GM18507 (cell line): Measurements from ENCODE around the gene SCYGR3.

ENCODE experiments used
- DNase-seq: peaks from one replicate; pipeline ENCODE4 v3.0.0; 2011; ENCODE audit warnings: low read depth; ENCODE audit not compliant: insufficient read length; ENCODE audit errors: extremely low spot score
- FAIRE-seq: peaks from 2 replicates; lab custom pipeline; 2011; peaks lifted over from hg19 to GRCh38; lab: Jason Lieb, UNC

The SCYGR3 gene, protein sequence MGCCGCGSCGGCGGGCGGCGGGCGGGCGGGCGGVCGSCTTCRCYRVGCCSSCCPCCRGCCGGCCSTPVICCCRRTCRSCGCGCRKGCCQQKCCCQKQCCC

DNA sequence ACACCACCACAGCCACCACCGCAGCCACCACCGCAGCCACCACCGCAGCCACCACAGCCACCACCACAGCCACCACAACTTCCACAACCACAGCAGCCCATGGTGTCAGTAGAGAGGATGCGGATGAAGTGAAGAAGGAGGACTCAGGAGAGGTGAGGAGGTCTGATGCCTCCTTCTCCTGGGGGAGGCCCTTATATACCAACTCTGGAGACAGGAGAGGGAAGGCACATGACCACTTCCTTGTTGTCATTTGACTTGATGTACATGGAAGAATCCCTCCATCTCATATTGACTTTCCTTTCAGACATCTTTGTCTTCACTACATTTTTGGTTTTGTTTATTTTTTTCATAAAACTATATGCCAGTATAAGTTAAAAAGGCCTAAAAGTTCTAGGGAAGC lies at the start of gene SCYGR3:
SCYGR3 (minus strand) TSS at position 101 of the 400 bp plus-strand sequence; CDS start at position 101, 0 bp downstream.
- no peak for FAIRE-seq
- DNase-seq: no peak

GRCh38 chr2:227661827-227662226 lies 47.2 kb upstream of the SCYGR3 start:
- DNase-seq (no peak), FAIRE-seq (no peak)

- FAIRE-seq (no peak), DNase-seq (no peak)
Measured at GRCh38 chr2:227661025-227661649, 46.5 kb upstream of the SCYGR3 start.

DNA sequence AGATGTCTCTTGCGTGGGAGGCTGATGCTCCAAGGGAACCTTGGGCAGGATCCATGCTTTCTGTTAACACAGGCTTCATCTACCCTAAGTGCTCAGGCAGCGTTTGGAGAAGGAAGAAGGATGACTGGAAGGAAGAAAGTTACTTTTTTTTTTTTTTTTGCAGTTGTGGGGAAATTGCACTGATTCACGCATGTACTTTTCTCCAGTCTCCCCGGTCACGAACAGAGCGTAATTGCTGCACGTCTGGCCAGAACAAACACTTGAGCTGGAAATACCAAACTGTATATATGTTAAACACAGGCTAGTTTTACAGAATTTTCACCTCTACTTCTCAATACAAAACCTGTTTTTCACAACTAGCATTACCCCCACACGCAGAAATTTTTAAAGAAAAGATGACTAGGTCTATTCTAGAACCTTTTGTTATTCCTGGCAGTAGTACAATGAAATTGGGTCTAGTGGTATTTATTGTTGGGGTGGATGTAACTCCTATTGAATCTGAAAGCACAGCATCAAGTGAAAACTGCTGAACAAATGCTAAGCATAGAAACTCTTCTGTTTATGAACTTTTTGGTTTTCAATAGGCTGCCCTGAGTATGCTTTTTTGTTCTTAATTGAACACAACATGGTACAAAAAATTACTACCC lies 42.7 kb upstream of the SCYGR3 start:
- no peak for FAIRE-seq
- no peak for DNase-seq

DNA sequence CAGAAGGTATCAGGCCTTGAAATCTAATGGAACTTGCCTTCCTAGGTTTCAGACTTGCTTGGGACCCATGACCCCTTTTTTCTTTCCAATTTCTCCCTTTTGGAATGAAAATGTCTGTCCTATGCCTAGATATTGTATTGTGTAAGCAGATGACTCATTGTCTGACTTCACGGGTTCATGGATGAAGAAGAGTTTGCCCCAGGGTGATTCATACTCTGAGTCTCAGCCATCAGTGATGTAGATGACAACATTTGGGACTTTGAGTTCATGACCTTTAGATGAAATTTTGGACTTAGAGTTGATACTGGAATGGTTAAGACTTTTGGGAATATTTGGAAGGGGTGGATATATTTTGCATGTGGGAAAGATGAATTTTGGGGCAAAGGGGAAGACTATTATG lies 40.8 kb upstream of the SCYGR3 start:
- FAIRE-seq (no peak), DNase-seq (no peak)

GRCh38 chr2:227654426-227654825 lies 39.8 kb upstream of the SCYGR3 start:
- DNase-seq (no peak), FAIRE-seq (no peak)

DNA sequence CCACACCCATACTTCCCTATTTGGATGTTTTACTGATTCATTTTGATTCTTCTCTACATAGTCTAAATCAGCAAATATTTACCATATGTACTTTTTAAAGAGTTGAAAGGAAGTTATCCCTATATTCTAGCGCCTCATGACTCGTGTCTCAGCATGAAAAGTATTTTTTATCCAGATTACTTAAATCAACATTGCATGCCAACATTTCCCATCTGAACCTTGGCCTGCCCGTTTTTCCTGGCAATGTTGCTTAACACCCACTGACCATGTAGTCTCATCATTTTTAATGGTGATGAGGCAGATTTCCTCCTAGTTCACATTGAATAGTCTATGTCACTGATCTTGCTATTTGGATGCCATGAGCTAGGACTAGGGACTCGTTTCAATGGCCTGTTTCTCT lies 38.8 kb upstream of the SCYGR3 start:
- DNase-seq (no peak), FAIRE-seq (no peak)

DNA sequence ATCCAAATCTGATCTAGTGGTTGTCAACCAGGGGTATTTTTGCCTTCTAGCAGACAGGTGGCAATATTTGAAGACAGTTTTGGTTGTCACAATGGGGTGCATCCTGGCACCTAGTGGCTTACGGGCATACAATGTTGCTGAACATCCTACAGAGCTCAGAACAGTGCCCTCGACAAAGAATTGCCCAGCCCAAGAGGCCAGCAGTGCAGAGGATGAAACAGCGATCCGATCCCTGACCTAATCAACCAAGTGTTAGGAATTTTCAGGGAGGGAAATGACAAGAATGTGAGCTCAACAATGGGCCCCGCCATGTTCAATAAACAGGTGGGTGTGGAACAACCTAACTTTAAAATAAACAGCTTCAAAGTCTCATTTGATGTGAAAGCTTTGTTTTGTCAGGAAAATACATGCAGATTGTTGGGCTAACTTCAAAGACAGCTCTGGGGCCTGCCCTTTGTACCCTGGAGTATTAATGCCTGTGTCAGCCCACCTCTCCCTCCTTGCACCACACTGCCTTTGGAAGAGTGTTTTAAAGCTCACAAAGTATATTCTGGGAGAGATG lies 29.4 kb upstream of the SCYGR3 start:
- DNase-seq (no peak), FAIRE-seq (no peak)

GRCh38 chr2:227642656-227643055 lies 28.0 kb upstream of the SCYGR3 start:
- no peak for FAIRE-seq
- no peak for DNase-seq

DNA sequence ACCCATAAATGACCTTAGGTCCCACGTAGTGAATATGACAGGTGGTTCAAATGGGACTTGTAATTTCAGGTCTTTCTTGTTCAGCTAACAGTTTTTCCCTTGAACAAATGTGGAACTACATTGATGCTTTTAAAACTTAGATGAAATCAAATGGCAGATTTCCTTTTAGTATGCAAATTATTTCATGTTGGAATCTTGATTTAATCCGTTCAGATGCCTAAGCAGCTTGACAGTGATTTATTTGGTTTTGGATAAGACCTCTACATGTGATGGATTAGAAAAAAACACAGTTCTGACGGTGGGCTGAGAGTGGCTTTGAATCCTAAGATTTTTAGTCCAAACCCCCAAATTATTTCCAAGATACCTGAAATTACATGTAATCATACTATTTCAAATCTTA lies 19.6 kb upstream of the SCYGR3 start:
- DNase-seq: no peak
- no peak for FAIRE-seq

DNA sequence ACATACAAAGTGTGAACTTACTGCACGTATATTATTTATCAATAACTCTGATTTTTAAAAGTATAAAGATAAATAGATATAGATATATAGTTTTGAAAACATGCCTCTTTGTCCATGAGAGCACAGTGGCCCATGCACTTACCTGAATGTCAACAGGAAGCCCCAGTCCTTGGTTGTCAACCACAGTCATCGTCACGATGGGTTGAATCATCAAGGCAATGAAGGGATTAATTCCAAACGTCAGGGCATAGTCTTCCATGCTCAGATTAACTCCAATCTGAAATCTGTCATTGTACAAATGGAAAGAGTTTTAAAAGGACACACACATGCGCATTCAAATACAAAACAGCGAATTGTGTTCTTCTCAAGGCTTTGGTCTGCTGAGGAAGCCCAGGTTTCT lies 18.2 kb upstream of the SCYGR3 start:
- FAIRE-seq: no peak

GRCh38 chr2:227630322-227630721 lies 15.7 kb upstream of the SCYGR3 start:
- no peak for FAIRE-seq
- no peak for DNase-seq

More for the DNA sequence above, 18.2 kb upstream of the SCYGR3 start:
- DNase-seq: no peak

GRCh38 chr2:227629435-227629834 lies 14.8 kb upstream of the SCYGR3 start:
- no peak for FAIRE-seq

GRCh38 chr2:227627769-227628168 lies 13.1 kb upstream of the SCYGR3 start:
- DNase-seq: no peak
- no peak for FAIRE-seq

More at GRCh38 chr2:227629435-227629834, 14.8 kb upstream of the SCYGR3 start:
- no peak for DNase-seq

DNA sequence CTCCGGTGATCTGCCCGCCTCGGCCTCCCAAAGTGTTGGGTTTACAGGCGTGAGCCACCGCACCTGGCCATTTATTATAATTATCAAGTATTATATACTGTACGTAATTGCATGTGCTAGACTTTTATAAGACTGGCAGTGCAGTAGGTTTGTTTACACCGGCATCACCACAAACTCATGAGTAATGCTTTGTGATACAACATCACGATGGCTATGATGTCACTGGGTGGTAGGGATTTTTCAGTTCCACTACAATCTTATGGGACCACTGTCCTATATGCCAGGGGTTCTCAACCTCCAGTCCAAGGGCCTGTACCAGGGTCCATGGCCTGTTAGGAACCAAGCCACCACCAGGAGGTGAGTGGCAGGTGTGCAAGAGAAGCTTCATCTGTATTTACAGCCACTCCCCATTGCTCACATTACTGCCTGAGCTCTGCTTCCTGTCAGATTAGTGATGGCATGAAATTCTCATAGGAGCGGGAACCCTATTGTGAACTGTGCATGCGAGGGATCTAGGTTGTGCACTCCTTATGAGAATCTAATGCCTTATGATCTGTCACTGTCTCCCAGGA lies 12.0 kb upstream of the SCYGR3 start:
- no peak for DNase-seq
- no peak for FAIRE-seq

GRCh38 chr2:227625420-227625819 lies 10.8 kb upstream of the SCYGR3 start:
- no peak for FAIRE-seq
- DNase-seq: no peak

DNA sequence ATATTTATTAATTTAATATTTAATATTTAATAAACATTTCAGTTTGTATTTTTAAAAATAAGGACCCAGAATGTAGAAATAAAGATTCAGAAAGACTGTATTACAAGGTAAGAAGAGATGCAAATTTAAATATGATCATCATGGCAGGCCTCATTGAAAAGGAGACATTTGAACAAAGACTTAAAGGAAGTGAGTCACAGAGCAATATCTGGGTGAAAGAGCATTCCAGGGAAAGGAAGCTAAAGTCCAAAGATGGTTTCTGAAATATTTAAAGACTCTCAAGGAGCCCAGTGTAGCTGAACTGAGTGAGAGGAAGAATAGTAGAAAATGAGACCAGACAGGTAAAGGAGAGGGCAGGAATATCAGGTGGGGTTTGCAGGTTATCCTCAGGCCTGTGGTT lies 8.6 kb upstream of the SCYGR3 start:
- no peak for DNase-seq
- no peak for FAIRE-seq

DNA sequence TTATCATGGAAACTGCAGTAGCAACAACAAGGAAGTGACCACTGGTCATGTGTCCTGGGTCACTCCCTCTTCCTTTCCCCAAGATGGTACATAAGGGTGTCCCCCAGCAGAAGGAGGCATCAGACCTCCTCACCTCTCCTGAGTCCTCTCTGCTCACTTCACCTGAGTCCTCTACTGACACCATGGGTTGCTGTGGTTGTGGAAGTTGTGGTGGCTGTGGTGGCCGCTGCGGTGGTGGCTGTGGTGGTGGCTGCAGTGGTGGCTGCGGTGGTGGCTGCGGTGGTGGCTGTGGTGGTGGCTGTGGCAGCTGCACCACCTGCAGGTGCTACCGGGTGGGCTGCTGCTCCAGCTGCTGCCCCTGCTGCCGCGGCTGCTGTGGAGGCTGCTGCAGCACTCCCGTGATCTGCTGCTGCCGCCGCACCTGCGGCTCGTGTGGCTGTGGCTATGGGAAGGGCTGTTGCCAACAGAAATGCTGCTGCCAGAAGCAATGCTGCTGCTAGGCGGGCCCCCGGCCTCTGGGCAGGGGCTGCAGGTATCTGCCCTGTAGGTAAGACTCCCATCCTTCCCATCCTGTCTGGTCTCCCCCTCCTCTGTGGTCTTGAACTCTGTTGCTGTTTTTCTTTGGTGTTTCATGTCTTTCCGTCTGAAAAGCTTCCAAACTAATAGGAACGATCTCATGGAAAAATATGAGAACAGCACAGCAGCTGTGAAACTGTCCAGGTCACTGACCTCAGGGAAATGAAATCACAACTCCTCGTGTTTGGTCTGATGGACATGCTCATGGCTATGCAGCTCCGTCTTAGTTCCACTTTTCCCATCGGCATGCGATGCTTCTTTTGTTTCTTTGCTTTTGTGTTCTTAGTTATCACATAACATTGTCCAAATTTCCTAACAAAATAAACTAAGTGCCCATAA lies 2.9 kb upstream of the SCYGR3 start, which contains the start of gene SCYGR4:
SCYGR4 (plus strand) TSS at position 183 of the 915 bp plus-strand sequence; CDS start at position 183, 0 bp downstream.
- DNase-seq (no peak), FAIRE-seq (no peak)

DNA sequence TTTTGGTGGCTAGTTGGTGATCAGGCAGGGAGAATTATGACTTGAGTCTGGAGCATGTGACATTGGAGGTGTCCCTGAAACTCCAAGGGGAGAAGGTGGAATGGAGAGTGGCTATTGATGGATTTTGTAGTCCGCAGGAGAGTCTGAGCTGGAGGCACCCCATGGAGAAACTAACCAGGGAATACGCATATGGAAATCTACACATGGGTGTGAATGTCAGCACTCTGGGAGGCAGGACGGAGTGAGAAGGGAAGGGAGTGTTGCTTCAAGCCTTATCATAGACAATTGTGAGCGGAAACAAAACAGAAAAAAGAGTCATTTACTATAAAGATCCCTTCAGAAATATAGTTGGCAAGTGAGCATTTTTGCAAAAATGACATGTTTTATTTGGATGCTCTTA lies 2.0 kb upstream of the SCYGR3 start:
- no peak for DNase-seq
- no peak for FAIRE-seq
